Thoracic aorta (tissue), 2 donors: ENCODE data around the gene KRT72. TPM values are rescaled to one million over a fixed set of nuclear protein-coding genes. Genes with fewer than 3 reads are reported as not detected.

Experiments
- ATAC-seq: fragments of 150-250 bp; one replicate; pipeline ENCODE4 v1.8.0; 2017; ENCODE audit warnings: low read depth; ENCODE audit not compliant: insufficient number of reproducible peaks, low FRiP score
- DNase-seq: peaks from one replicate; pipeline ENCODE4 v3.0.0-alpha.2; 2020; ENCODE audit warnings: low spot score
- H3K27ac ChIP-seq, 2 donors: fragments of 200-600 bp; sonication (generic); 1 replicate in 1 of 2; 2 replicates in 1 of 2; pipeline ENCODE4 v1.5.1; 2016; ENCODE audit warnings: mild to moderate bottlenecking in 2 of 2, moderate library complexity in 2 of 2
- H3K27me3 ChIP-seq: fragments of 200-600 bp; sonication (generic); replicated peaks from 2 replicates; pipeline ENCODE4 v1.6.0; 2016; ENCODE audit warnings: mild to moderate bottlenecking; ENCODE audit not compliant: insufficient read depth
- H3K36me3 ChIP-seq: fragments of 200-600 bp; sonication (generic); one replicate; pipeline ENCODE4 v1.5.1; 2016
- H3K4me1 ChIP-seq, 2 donors: fragments of 200-600 bp; sonication (generic); 1 replicate in 1 of 2; 2 replicates in 1 of 2; pipeline versions ENCODE4 v1.5.1 to v1.6.0; 2016; ENCODE audit warnings: low read depth in 2 of 2, mild to moderate bottlenecking in 1 of 2; ENCODE audit not compliant: control insufficient read depth in 1 of 2
- H3K4me3 ChIP-seq: fragments of 200-600 bp; sonication (generic); 2 replicates; pipeline ENCODE4 v1.5.1; 2016; ENCODE audit warnings: mild to moderate bottlenecking
- H3K9me3 ChIP-seq: fragments of 200-600 bp; sonication (generic); 2 replicates; pipeline ENCODE4 v1.5.1; 2016
- CTCF ChIP-seq: fragments of 200-600 bp; sonication (generic); IDR thresholded peaks from one replicate; pipeline ENCODE4 v1.5.1; 2019; ENCODE audit warnings: antibody characterized with exemption
- total RNA-seq, 2 donors: library from RNA; depleted of rRNA; stranded (reverse); fragments of >200 nt; gene quantifications; one replicate each; pipeline versions ENCODE4 v1.1.0 to v1.2.3, GENCODE V29; 2016

The KRT72 gene
- total RNA-seq, 2 donors from 2014 or later: not detected

GRCh38 chr12:52641468-52641867 is 40.2 kb upstream of the KRT72 start:
- no peaks in the 10 kb centered on the region for H3K9me3 ChIP-seq
- DNase-seq (no peak), ATAC-seq (no peak)
- H3K4me3 ChIP-seq: no peak overlapping the region
- H3K27me3 ChIP-seq: no peaks in the 10 kb centered on the region
- no peak for TF ChIP-seq CTCF
- H3K27ac ChIP-seq: no peak overlapping the region
- H3K36me3 ChIP-seq: no peaks in the 10 kb centered on the region
- H3K4me1 ChIP-seq: no peaks in the 10 kb centered on the region

GRCh38 chr12:52637299-52637698 is 36.0 kb upstream of the KRT72 start:
- Histone ChIP-seq H3K36me3 (no peaks in the 10 kb centered on the region), H3K9me3 (no peaks in the 10 kb centered on the region), H3K4me3 (no peak overlapping the region), H3K4me1 (no peaks in the 10 kb centered on the region), H3K27ac (no peak overlapping the region), H3K27me3 (no peaks in the 10 kb centered on the region)
- ATAC-seq (no peak), DNase-seq (no peak)
- TF ChIP-seq CTCF: no peak

GRCh38 chr12:52636592-52637258 is 35.5 kb upstream of the KRT72 start:
- ATAC-seq (no peak), DNase-seq (no peak)
- Histone ChIP-seq H3K9me3 (no peaks in the 10 kb centered on the region), H3K27ac (no peak overlapping the region), H3K4me3 (no peak overlapping the region), H3K27me3 (no peaks in the 10 kb centered on the region), H3K36me3 (no peaks in the 10 kb centered on the region), H3K4me1 (no peaks in the 10 kb centered on the region)
- no peak for TF ChIP-seq CTCF

GRCh38 chr12:52636189-52636588 is 34.9 kb upstream of the KRT72 start:
- no peak for DNase-seq
- no peak overlapping the region for H3K4me3 ChIP-seq
- no peaks in the 10 kb centered on the region for H3K36me3 ChIP-seq
- ATAC-seq: no peak
- no peaks in the 10 kb centered on the region for H3K9me3 ChIP-seq
- no peaks in the 10 kb centered on the region for H3K27me3 ChIP-seq
- no peak for TF ChIP-seq CTCF
- H3K27ac ChIP-seq: no peak overlapping the region
- H3K4me1 ChIP-seq: no peaks in the 10 kb centered on the region

GRCh38 chr12:52634266-52635056 is 33.2 kb upstream of the KRT72 start:
- DNase-seq: no peak
- H3K9me3 ChIP-seq: no peaks in the 10 kb centered on the region
- no peak for TF ChIP-seq CTCF
- no peaks in the 10 kb centered on the region for H3K36me3 ChIP-seq
- no peak overlapping the region for H3K4me3 ChIP-seq
- no peak overlapping the region for H3K27ac ChIP-seq
- H3K4me1 ChIP-seq: no peaks in the 10 kb centered on the region
- ATAC-seq: no peak
- no peaks in the 10 kb centered on the region for H3K27me3 ChIP-seq
